Measurements from ENCODE around the gene ZNF777.

ZNF777 gene

DNA sequence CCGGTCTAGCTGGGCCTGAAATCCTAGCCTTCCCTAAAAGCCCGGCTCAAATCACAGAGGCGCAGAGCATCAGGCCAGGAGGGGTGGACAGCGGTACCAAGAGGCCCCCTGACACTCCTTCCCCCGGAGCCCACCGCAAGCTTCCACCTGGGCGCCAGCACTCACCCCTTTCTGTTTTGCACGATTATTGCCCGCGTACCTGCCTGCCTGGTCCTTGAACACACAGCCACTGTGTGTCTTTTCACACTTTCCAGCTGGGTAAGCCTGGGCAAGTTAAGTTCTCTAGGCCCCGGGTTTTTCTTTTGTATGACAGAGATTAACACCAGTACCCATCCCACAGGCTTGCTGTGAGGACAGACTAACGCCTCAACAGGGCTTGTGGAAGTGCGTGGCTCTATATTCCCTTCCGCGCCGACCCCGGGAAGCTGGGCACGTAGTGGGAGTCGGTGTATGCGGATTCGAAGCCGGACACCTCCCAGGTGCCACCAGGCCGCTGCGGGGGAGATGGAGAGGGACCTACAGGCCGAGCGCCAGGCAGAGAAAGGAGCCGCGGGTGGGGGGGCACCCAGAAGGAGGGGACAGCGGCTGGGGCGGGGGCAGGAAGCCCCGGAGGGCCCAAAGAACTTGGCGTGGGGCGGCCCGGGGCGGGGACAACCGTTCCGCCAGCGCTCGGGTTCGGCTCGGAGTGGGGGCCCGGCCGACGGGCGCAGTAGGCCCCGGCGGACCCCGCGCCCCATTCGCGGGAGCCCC, 36.0 kb upstream of the ZNF777 start:
- Histone ChIP-seq H3K27ac (ENCODE audit: extremely low read depth, low read depth, low read length) (peak overlapping the region; percentile 86), H3K9me3 (ENCODE audit: control insufficient read depth, insufficient read depth, low read depth, low read length) (no peaks in the 10 kb centered on the region), H3K4me1 (ENCODE audit: control insufficient read depth, insufficient read depth, low read length) (0 out of 2 replicates have a peak, but pooled peaks cover 3% of the 10 kb centered on the region), H3K4me3 (ENCODE audit: low read depth, low read length) (peak overlapping the region; percentile 79), H3K36me3 (ENCODE audit: control insufficient read depth in 2 of 2, insufficient read depth in 1 of 2, low read length in 2 of 2) (peaks cover 7 to 41% of the 10 kb centered on the region in 2 experiments; a peak in 2 of 3 replicates)
- CTCF ChIA-PET, result interaction anchor here (0.5 to 2.0 kb wide), 8 partner anchors 22 to 1234 kb away, joined by 3 to 7 read pairs (median 4); no protein-coding TSS in a partner anchor
- POLR2A ChIA-PET, result interaction anchor here (0.7 to 1.8 kb wide), 3 partner anchors 37 to 235 kb away, joined by 3 to 6 read pairs (median 3); partner anchors contain the start of genes ZNF777 and ZNF783
- TF ChIP-seq ZBTB7A (tag by site-specific recombination; IDR thresholded peaks at IDR 0.05; ENCODE audit: low read depth) (no peak), ZNF433 (tag by site-specific recombination; IDR thresholded peaks at IDR 0.05; ENCODE audit: low read depth) (no peak), GLI2 (tag by site-specific recombination; IDR thresholded peaks at IDR 0.05; ENCODE audit: borderline replicate concordance, low read depth) (no peak), ZNF488 (tag by site-specific recombination; IDR thresholded peaks at IDR 0.05) (no peak), ZNF677 (tag by site-specific recombination; IDR thresholded peaks at IDR 0.05) (no peak), PATZ1 (tag by site-specific recombination; IDR thresholded peaks at IDR 0.05) (no peak), GLIS2 (tag by site-specific recombination; IDR thresholded peaks at IDR 0.05) (peak; percentile 71), ZNF366 (tag by site-specific recombination; conservative IDR thresholded peaks at IDR 0.05) (no peak), ZBTB8A (tag by site-specific recombination; IDR thresholded peaks at IDR 0.05) (peak; percentile 59; the same call in 1 of the 2 replicates), ZNF248 (tag by site-specific recombination; IDR thresholded peaks at IDR 0.05) (no peak), ZNF398 (tag by site-specific recombination; IDR thresholded peaks at IDR 0.05) (0 out of 2 replicates have a peak, but pooled peaks have one; percentile 21), ZNF10 (tag by site-specific recombination; IDR thresholded peaks at IDR 0.05) (no peak), ZNF138 (tag by site-specific recombination; IDR thresholded peaks at IDR 0.05; ENCODE audit: borderline replicate concordance) (no peak), ZIC2 (tag by site-specific recombination; IDR thresholded peaks at IDR 0.05) (peak; percentile 28; the same call in 1 of the 2 replicates), ZBTB6 (tag by site-specific recombination; IDR thresholded peaks at IDR 0.05) (no peak), ZXDB (tag by site-specific recombination; IDR thresholded peaks at IDR 0.05) (peak; percentile 16; the same call in 1 of the 2 replicates), ZNF776 (tag by site-specific recombination; IDR thresholded peaks at IDR 0.05; ENCODE audit: borderline replicate concordance) (no peak), PRDM2 (tag by site-specific recombination; IDR thresholded peaks at IDR 0.05; ENCODE audit: borderline replicate concordance) (no peak)
- TF ChIP-seq, protein P1, sequence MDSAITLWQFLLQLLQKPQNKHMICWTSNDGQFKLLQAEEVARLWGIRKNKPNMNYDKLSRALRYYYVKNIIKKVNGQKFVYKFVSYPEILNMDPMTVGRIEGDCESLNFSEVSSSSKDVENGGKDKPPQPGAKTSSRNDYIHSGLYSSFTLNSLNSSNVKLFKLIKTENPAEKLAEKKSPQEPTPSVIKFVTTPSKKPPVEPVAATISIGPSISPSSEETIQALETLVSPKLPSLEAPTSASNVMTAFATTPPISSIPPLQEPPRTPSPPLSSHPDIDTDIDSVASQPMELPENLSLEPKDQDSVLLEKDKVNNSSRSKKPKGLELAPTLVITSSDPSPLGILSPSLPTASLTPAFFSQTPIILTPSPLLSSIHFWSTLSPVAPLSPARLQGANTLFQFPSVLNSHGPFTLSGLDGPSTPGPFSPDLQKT (IDR thresholded peaks at IDR 0.05; ENCODE audit: borderline replicate concordance, low read depth, low read length), result no peak
- TF ChIP-seq, protein P2, sequence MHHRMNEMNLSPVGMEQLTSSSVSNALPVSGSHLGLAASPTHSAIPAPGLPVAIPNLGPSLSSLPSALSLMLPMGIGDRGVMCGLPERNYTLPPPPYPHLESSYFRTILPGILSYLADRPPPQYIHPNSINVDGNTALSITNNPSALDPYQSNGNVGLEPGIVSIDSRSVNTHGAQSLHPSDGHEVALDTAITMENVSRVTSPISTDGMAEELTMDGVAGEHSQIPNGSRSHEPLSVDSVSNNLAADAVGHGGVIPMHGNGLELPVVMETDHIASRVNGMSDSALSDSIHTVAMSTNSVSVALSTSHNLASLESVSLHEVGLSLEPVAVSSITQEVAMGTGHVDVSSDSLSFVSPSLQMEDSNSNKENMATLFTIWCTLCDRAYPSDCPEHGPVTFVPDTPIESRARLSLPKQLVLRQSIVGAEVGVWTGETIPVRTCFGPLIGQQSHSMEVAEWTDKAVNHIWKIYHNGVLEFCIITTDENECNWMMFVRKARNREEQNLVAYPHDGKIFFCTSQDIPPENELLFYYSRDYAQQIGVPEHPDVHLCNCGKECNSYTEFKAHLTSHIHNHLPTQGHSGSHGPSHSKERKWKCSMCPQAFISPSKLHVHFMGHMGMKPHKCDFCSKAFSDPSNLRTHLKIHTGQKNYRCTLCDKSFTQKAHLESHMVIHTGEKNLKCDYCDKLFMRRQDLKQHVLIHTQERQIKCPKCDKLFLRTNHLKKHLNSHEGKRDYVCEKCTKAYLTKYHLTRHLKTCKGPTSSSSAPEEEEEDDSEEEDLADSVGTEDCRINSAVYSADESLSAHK (tag by site-specific recombination; IDR thresholded peaks at IDR 0.05), result 0 out of 2 replicates have a peak, but pooled peaks have one; percentile 3
